ENCODE results near the gene CSTF1. TPM values are rescaled to one million over a fixed set of nuclear protein-coding genes. Genes with fewer than 3 reads are reported as not detected.

Gene CSTF1
- total and polyA plus RNA-seq, 2 of the 8 experiments (the other 6 are each of a cell fraction or from before 2014, with no cell fraction given) = 59.4 to 83.5 TPM

DNA sequence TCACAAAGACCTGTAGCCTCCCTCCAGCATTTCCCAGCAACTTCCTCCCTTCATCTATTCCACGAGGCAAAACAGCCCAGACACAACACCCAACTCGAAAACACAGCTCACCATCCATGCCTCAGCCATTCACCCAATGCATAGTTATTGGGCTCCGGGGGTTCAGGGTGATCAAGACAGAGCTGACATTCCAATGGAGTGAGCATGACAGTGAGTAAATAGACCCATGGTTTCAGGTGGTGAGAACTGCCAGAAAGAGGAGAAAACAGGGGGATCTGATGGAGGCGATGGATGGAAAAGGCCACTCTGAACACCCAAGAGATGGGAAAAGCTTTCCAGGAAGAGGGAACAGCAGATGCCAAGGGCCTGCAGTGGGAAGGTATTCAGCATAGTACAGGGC is 25.5 kb downstream of the CSTF1 start:
- no peak overlapping the region for H2AK5ac ChIP-seq (ENCODE audit: low read depth, low read length)
- H3K56ac ChIP-seq (replicated peaks; ENCODE audit: insufficient read length, low read depth, low read length) = no peak overlapping the region
- 93% methylated on average over 4 of the region's 4 CpGs; no CpG with 5 or more reads in 1 of the 2 experiments for WGBS, 2 experiments (ENCODE audit: extremely low coverage in 1 of 2, insufficient coverage in 1 of 2, insufficient read length in 1 of 2, insufficient replicate concordance in 2 of 2, low coverage in 1 of 2, low lambda C conversion rate in 2 of 2, missing lambda C conversion rate in 1 of 2)
- H3K4me3 ChIP-seq (ENCODE audit: extremely low read depth in 1 of 4, insufficient read depth in 2 of 4, low read depth in 3 of 4, low read length in 4 of 4) = no peak overlapping the region
- no peak overlapping the region for H2AFZ ChIP-seq (ENCODE audit: low read length)
- no peak overlapping the region for H3K4ac ChIP-seq (replicated peaks; ENCODE audit: insufficient read length, low read depth, low read length)
- H3K23me2 ChIP-seq (ENCODE audit: low read depth, low read length) = no peaks in the 10 kb centered on the region
- no peak overlapping the region for H2BK120ac ChIP-seq (replicated peaks; ENCODE audit: low read depth, low read length)
- H3K4me1 ChIP-seq (replicated peaks in 1 of 4; ENCODE audit: control insufficient read depth in 3 of 4, insufficient read depth in 4 of 4, low read length in 3 of 4) = peaks cover 0 to 4% (median 1%) of the 10 kb centered on the region in 4 experiments; a peak in 4 of 7 replicates
- H3K9me3 ChIP-seq (ENCODE audit: insufficient read depth in 2 of 2, low read depth in 1 of 2, low read length in 1 of 2) = no peaks in the 10 kb centered on the region
- no peak overlapping the region for H2BK15ac ChIP-seq (ENCODE audit: low read length)
- H3K23ac ChIP-seq (ENCODE audit: insufficient read length) = no peak overlapping the region
- H4K5ac ChIP-seq (ENCODE audit: insufficient read length, low read depth, low read length) = no peak overlapping the region
- ChIA-PET POLR2A (ENCODE audit: partially characterized antibody) (no interaction called here), CTCF (ENCODE audit: partially characterized antibody) (interaction anchor here (0.6 to 1.7 kb wide), 3 partner anchors 9 to 388 kb away, joined by 3 to 4 read pairs (median 4); no protein-coding TSS in a partner anchor)
- no peak overlapping the region for H2BK20ac ChIP-seq (ENCODE audit: low read length)
- H3K36me3 ChIP-seq (ENCODE audit: control insufficient read depth in 2 of 4, insufficient read depth in 4 of 4, low read length in 3 of 4) = no peaks in the 10 kb centered on the region; a peak in 1 of 8 replicates
- H3K4me2 ChIP-seq (ENCODE audit: insufficient read depth in 1 of 2, low read depth in 2 of 2, low read length in 2 of 2) = no peak overlapping the region
- no peaks in the 10 kb centered on the region; a peak in 1 of 7 replicates for H3K27me3 ChIP-seq (replicated peaks in 1 of 4; ENCODE audit: control insufficient read depth in 3 of 4, extremely low read depth in 1 of 4, insufficient read depth in 3 of 4, low read length in 3 of 4)
- no peak overlapping the region for H2BK5ac ChIP-seq (ENCODE audit: low read depth, low read length)
- H3K79me2 ChIP-seq (ENCODE audit: control insufficient read depth in 1 of 2, insufficient read depth in 2 of 2, low read length in 2 of 2) = no peaks in the 10 kb centered on the region
- H3K14ac ChIP-seq (ENCODE audit: insufficient read length) = no peak overlapping the region
- no peaks in the 10 kb centered on the region for H3K79me1 ChIP-seq (ENCODE audit: low read depth, low read length)
- FAIRE-seq (no peak), DNase-seq (ENCODE audit: low read depth in 1 of 2, low spot score in 2 of 2) (no peak)
- no peak overlapping the region for H4K8ac ChIP-seq (ENCODE audit: extremely low read depth, insufficient read depth, low read length)
- no peak overlapping the region for H2BK12ac ChIP-seq (ENCODE audit: low read depth, low read length)
- H3K27ac ChIP-seq (ENCODE audit: low read depth, low read length) = no peak overlapping the region
- no peak overlapping the region for H4K91ac ChIP-seq (replicated peaks; ENCODE audit: insufficient read length, low read length)
- H4K20me1 ChIP-seq (replicated peaks in 1 of 2; ENCODE audit: control insufficient read depth in 1 of 2, insufficient read depth in 2 of 2, low read length in 2 of 2) = peaks cover 0 to 4% of the 10 kb centered on the region in 2 experiments
- H3K18ac ChIP-seq (ENCODE audit: extremely low read depth, low read length) = no peak overlapping the region
- no peak overlapping the region for H3K9ac ChIP-seq (replicated peaks in 1 of 4; ENCODE audit: extremely low read depth in 1 of 4, low read depth in 3 of 4, low read length in 3 of 4)
- TF ChIP-seq CREB1 (IDR thresholded peaks at IDR 0.05) = no peak
- TF ChIP-seq SIRT6 (IDR thresholded peaks at IDR 0.05; ENCODE audit: low read length) = no peak
- no peak for TF ChIP-seq CTBP2 (IDR thresholded peaks at IDR 0.05; ENCODE audit: borderline replicate concordance, insufficient read depth, insufficient read length, low read length)
- no peak for TF ChIP-seq BCL11A (IDR thresholded peaks at IDR 0.05; ENCODE audit: low read depth in 2 of 2, low read length in 2 of 2)
- no peak for TF ChIP-seq SP2 (IDR thresholded peaks at IDR 0.05; ENCODE audit: low read length)
- no peak for TF ChIP-seq SAP30 (IDR thresholded peaks at IDR 0.05; ENCODE audit: insufficient read depth, insufficient replicate concordance, low read length)
- no peak for TF ChIP-seq RBBP5 (IDR thresholded peaks at IDR 0.05; ENCODE audit: borderline replicate concordance, low read depth, low read length)
